ENCODE results near the gene PTPRD. TPM values are rescaled to one million over a fixed set of nuclear protein-coding genes. Genes with fewer than 3 reads are reported as not detected.
"Not testable (repeated sequence)": the region's sequence is repeated elsewhere in the genome, so short reads cannot be mapped to it uniquely, and the experiment has no call there.

The PTPRD gene
- total and polyA plus RNA-seq, 2 of the 4 experiments (the other 2 are of a cell fraction), result 0.07 to 0.18 TPM

- H4K8ac ChIP-seq (ENCODE audit: low read depth in 2 of 2, low read length in 2 of 2); H2BK5ac ChIP-seq (ENCODE audit: low read depth, low read length, poor library complexity, severe bottlenecking); H2BK120ac ChIP-seq (ENCODE audit: low read depth, low read length); H3K79me1 ChIP-seq (ENCODE audit: low read depth in 1 of 2, low read length in 2 of 2); H3K9me1 ChIP-seq (ENCODE audit: insufficient read depth, low read length); intact Hi-C loops (cut with micrococcal nuclease); H4K20me1 ChIP-seq (ENCODE audit: insufficient read depth, low read length); H2AFZ ChIP-seq (replicated peaks; ENCODE audit: low read length, poor library complexity); CTCF ChIA-PET; H3K18ac ChIP-seq (ENCODE audit: low read depth, low read length); dilution Hi-C loops (cut with HindIII; ENCODE audit: low sequenced_read_pairs, unreplicated experiment); H4K5ac ChIP-seq (ENCODE audit: low read depth, low read length); H2AK9ac ChIP-seq (replicated peaks; ENCODE audit: low read depth, low read length, poor library complexity); H3K4ac ChIP-seq (ENCODE audit: low read depth, low read length); in situ Hi-C loops (cut with MboI; ENCODE audit: low sequenced_read_pairs); ATAC-seq (ENCODE audit: low read depth); H3K27ac ChIP-seq (ENCODE audit: insufficient read depth, low read length); DNase-seq; H3K4me1 ChIP-seq (ENCODE audit: control insufficient read depth, insufficient read depth, low read length); H4K91ac ChIP-seq (ENCODE audit: insufficient read depth, low read depth, low read length); H2BK15ac ChIP-seq (ENCODE audit: low read depth, low read length); H2AK5ac ChIP-seq (ENCODE audit: low read depth, low read length); BruUV-seq (replicated peaks); H3K14ac ChIP-seq (replicated peaks; ENCODE audit: low read depth, low read length); POLR2A ChIA-PET (ENCODE audit: unreplicated experiment); H3K56ac ChIP-seq (ENCODE audit: extremely low read depth, insufficient read depth, low read length); H3K9me3 ChIP-seq (ENCODE audit: control insufficient read depth, insufficient read depth, low read length); H3K4me3 ChIP-seq (ENCODE audit: insufficient read depth, low read depth, low read length); H2BK20ac ChIP-seq (ENCODE audit: low read depth, low read length); H3K4me2 ChIP-seq (ENCODE audit: low read depth, low read length); H3K23ac ChIP-seq (ENCODE audit: low read depth, low read length); H3K36me3 ChIP-seq (ENCODE audit: control insufficient read depth, insufficient read depth, low read length); H3K27me3 ChIP-seq (ENCODE audit: control insufficient read depth, insufficient read depth, low read length); H3K9ac ChIP-seq (ENCODE audit: low read depth, low read length): not testable (repeated sequence)
- WGBS, 2 experiments (ENCODE audit: extremely low coverage in 2 of 2, insufficient read length in 1 of 2), result 80% methylated on average over 3 of the region's 19 CpGs; no CpG with 5 or more reads in 1 of the 2 experiments
Measured at GRCh38 chr9:8920478-8921183, 1692.2 kb downstream of the PTPRD start.
